IMR-90 (cell line): Measurements from ENCODE around the gene PTK7. TPM values are rescaled to one million over a fixed set of nuclear protein-coding genes. Genes with fewer than 3 reads are reported as not detected.

ENCODE experiments used
- ATAC-seq: fragments of 200-7000 bp; cut with Tn5 transposase; 2 replicates; pipeline ENCODE4 v1.9.1; 2020; ENCODE audit warnings: low read depth, mild to moderate bottlenecking, moderate library complexity
- BruUV-seq: library from RNA; stranded (reverse); fragments of 400-500 nt; replicated peaks from 2 replicates; lab custom pipeline; 2021; lab: Mats Ljungman, UMichigan
- CTCF ChIA-PET: fragments of 300-600 bp; formaldehyde crosslinking; extraction: SDS; loops from one replicate; lab custom pipeline; 2021; ENCODE audit warnings: antibody characterized with exemption; lab: Yijun Ruan, JAX
- POLR2A ChIA-PET: fragments of 300-600 bp; sonication (Branson Sonifier 250); formaldehyde crosslinking; loops from one replicate; lab custom pipeline; 2022; ENCODE audit warnings: antibody characterized with exemption; ENCODE audit not compliant: unreplicated experiment; lab: Charles Lee
- DNase-seq: peaks from one replicate; pipeline ENCODE4 v3.0.0; 2013
- H2AFZ ChIP-seq: replicated peaks from 2 replicates; pipeline ENCODE3; 2013; ENCODE audit warnings: low read length, mild to moderate bottlenecking; ENCODE audit not compliant: poor library complexity
- H2AK5ac ChIP-seq: 2 replicates; pipeline ENCODE4 v1.6.1; 2013; ENCODE audit warnings: low read depth, low read length, inconsistent platforms
- H2AK9ac ChIP-seq: replicated peaks from 2 replicates; pipeline ENCODE3; 2013; ENCODE audit warnings: mild to moderate bottlenecking, low read depth, low read length, moderate library complexity; ENCODE audit not compliant: poor library complexity
- H2BK120ac ChIP-seq: 2 replicates; pipeline ENCODE4 v1.6.1; 2013; ENCODE audit warnings: low read depth, low read length, inconsistent platforms
- H2BK15ac ChIP-seq: 3 replicates; pipeline ENCODE4 v1.6.1; 2013; ENCODE audit warnings: low read depth, low read length, inconsistent platforms
- H2BK20ac ChIP-seq: 2 replicates; pipeline ENCODE4 v1.6.1; 2013; ENCODE audit warnings: low read depth, mild to moderate bottlenecking, inconsistent platforms, low read length, moderate library complexity
- H2BK5ac ChIP-seq: 2 replicates; pipeline ENCODE4 v1.6.1; 2013; ENCODE audit warnings: mild to moderate bottlenecking, low read depth, low read length, inconsistent platforms; ENCODE audit not compliant: poor library complexity, severe bottlenecking
- H3K14ac ChIP-seq: replicated peaks from 2 replicates; pipeline ENCODE4 v1.6.1; 2013; ENCODE audit warnings: low read depth, low read length, inconsistent platforms
- H3K18ac ChIP-seq: 2 replicates; pipeline ENCODE4 v1.6.1; 2013; ENCODE audit warnings: low read depth, low read length, control low read depth
- H3K23ac ChIP-seq: 2 replicates; pipeline ENCODE4 v1.6.1; 2013; ENCODE audit warnings: low read depth, low read length, inconsistent platforms
- H3K27ac ChIP-seq: 2 replicates; pipeline ENCODE4 v1.5.1; 2013; ENCODE audit warnings: mild to moderate bottlenecking, control low read depth, low read length; ENCODE audit not compliant: insufficient read depth
- H3K27me3 ChIP-seq: 2 replicates; pipeline ENCODE4 v1.6.1; 2013; ENCODE audit warnings: low read length; ENCODE audit not compliant: control insufficient read depth, insufficient read depth
- H3K36me3 ChIP-seq: 2 replicates; pipeline ENCODE4 v1.6.1; 2013; ENCODE audit warnings: low read length, mixed read lengths; ENCODE audit not compliant: control insufficient read depth, insufficient read depth
- H3K4ac ChIP-seq: 2 replicates; pipeline ENCODE4 v1.6.1; 2013; ENCODE audit warnings: low read depth, low read length, inconsistent platforms
- H3K4me1 ChIP-seq: 2 replicates; pipeline ENCODE4 v1.6.1; 2013; ENCODE audit warnings: low read length, mixed read lengths; ENCODE audit not compliant: control insufficient read depth, insufficient read depth
- H3K4me2 ChIP-seq: 2 replicates; pipeline ENCODE4 v1.6.1; 2013; ENCODE audit warnings: low read depth, mild to moderate bottlenecking, control low read depth, low read length, moderate library complexity
- H3K4me3 ChIP-seq: 2 replicates; pipeline ENCODE4 v1.5.1; 2013; ENCODE audit warnings: low read depth, mild to moderate bottlenecking, control low read depth, low read length, moderate library complexity; ENCODE audit not compliant: insufficient read depth
- H3K56ac ChIP-seq: 2 replicates; pipeline ENCODE4 v1.6.1; 2013; ENCODE audit warnings: low read length, inconsistent platforms; ENCODE audit not compliant: insufficient read depth; ENCODE audit errors: extremely low read depth
- H3K79me1 ChIP-seq, 2 experiments: 2 replicates each; pipeline ENCODE4 v1.6.1; 2013; ENCODE audit warnings: low read length in 2 of 2, inconsistent platforms in 1 of 2, low read depth in 1 of 2
- H3K9ac ChIP-seq: 2 replicates; pipeline ENCODE4 v1.6.1; 2013; ENCODE audit warnings: low read depth, low read length, control low read depth
- H3K9me1 ChIP-seq: 2 replicates; pipeline ENCODE4 v1.6.1; 2013; ENCODE audit warnings: low read length, inconsistent platforms; ENCODE audit not compliant: insufficient read depth
- H3K9me3 ChIP-seq: 2 replicates; pipeline ENCODE4 v1.6.1; 2013; ENCODE audit warnings: low read length; ENCODE audit not compliant: control insufficient read depth, insufficient read depth
- H4K20me1 ChIP-seq: 2 replicates; pipeline ENCODE4 v1.6.1; 2013; ENCODE audit warnings: low read length, inconsistent platforms; ENCODE audit not compliant: insufficient read depth
- H4K5ac ChIP-seq: 2 replicates; pipeline ENCODE4 v1.6.1; 2013; ENCODE audit warnings: mild to moderate bottlenecking, low read depth, low read length, control low read depth
- H4K8ac ChIP-seq, 2 experiments: 2 replicates each; pipeline ENCODE4 v1.6.1; 2013; ENCODE audit warnings: low read depth in 2 of 2, low read length in 2 of 2, control low read depth in 1 of 2, inconsistent platforms in 1 of 2
- H4K91ac ChIP-seq: 2 replicates; pipeline ENCODE4 v1.6.1; 2013; ENCODE audit warnings: low read depth, low read length, inconsistent platforms; ENCODE audit not compliant: insufficient read depth
- CEBPB ChIP-seq: IDR thresholded peaks from 2 replicates; pipeline ENCODE4 v1.6.1; 2012; ENCODE audit warnings: low read depth, low read length, improper control_type of control experiment
- CHD1 ChIP-seq: IDR thresholded peaks from 2 replicates; pipeline ENCODE4 v1.6.1; 2012; ENCODE audit warnings: low read depth, low read length, improper control_type of control experiment
- CTCF ChIP-seq: conservative IDR thresholded peaks from 2 replicates; pipeline ENCODE4 v1.5.1; 2012; ENCODE audit warnings: mild to moderate bottlenecking, low read depth, low read length, improper control_type of control experiment
- FOS ChIP-seq: fragments of 150-350 bp; IDR thresholded peaks from 2 replicates; pipeline ENCODE4 v1.6.1; 2016; ENCODE audit warnings: low read depth, low read length
- MAFK ChIP-seq: IDR thresholded peaks from 2 replicates; pipeline ENCODE4 v1.6.1; 2012; ENCODE audit warnings: low read depth, low read length, improper control_type of control experiment
- NFE2L2 ChIP-seq: fragments of 150-350 bp; IDR thresholded peaks from 2 replicates; pipeline ENCODE4 v1.6.1; 2016; ENCODE audit warnings: low read depth, mild to moderate bottlenecking, low read length
- POLR2A ChIP-seq: IDR thresholded peaks from 2 replicates; pipeline ENCODE4 v1.6.1; 2012; ENCODE audit warnings: mild to moderate bottlenecking, low read depth, low read length
- RAD21 ChIP-seq: IDR thresholded peaks from 2 replicates; pipeline ENCODE4 v1.6.1; 2012; ENCODE audit warnings: low read length, improper control_type of control experiment
- RCOR1 ChIP-seq: IDR thresholded peaks from 2 replicates; pipeline ENCODE4 v1.6.1; 2012; ENCODE audit warnings: mild to moderate bottlenecking, low read length, improper control_type of control experiment; ENCODE audit not compliant: insufficient replicate concordance
- RFX5 ChIP-seq: IDR thresholded peaks from 2 replicates; pipeline ENCODE4 v1.8.0; 2012; ENCODE audit warnings: low read depth, mild to moderate bottlenecking, low read length, moderate library complexity
- SMC3 ChIP-seq: fragments of 150-350 bp; IDR thresholded peaks from 2 replicates; pipeline ENCODE4 v1.6.1; 2016; ENCODE audit warnings: low read depth, mild to moderate bottlenecking, antibody characterized with exemption, low read length, moderate library complexity
- WGBS, 2 experiments: methylation state at CpG; one replicate each; pipeline versions ENCODE4 v1.1.5 to v1.1.7; 2013; ENCODE audit warnings: missing lambda C conversion rate in 2 of 2; ENCODE audit not compliant: insufficient read length in 1 of 2; ENCODE audit errors: extremely low coverage in 2 of 2; 5-methylcytosine and 5-hydroxymethylcytosine counted together
- dilution Hi-C: fragments of 300-500 bp; cut with HindIII; formaldehyde crosslinking; loops from one replicate; pipeline ENCODE4 v1.14.3; 2018; ENCODE audit warnings: low sequenced_read_pairs; ENCODE audit not compliant: unreplicated experiment
- in situ Hi-C: fragments of 300-500 bp; cut with MboI; formaldehyde crosslinking; loops from 3 replicates; pipeline ENCODE4 v1.14.3; 2019; ENCODE audit warnings: low sequenced_read_pairs, inconsistent platforms, mixed read lengths
- intact Hi-C: fragments of 100-400 bp; cut with micrococcal nuclease; formaldehyde crosslinking; loops from 2 replicates; pipeline ENCODE4 v1.10.0; 2022
- polyA plus RNA-seq, 3 experiments: library from polyadenylated mRNA; depleted of rRNA; stranded (reverse); fragments of >200 nt; gene quantifications; 2 replicates each; pipeline ENCODE4 v1.2.3, GENCODE V29; 2012; ENCODE audit warnings: low replicate concordance in 1 of 3
- total RNA-seq: library from RNA; depleted of rRNA; stranded (reverse); fragments of >200 nt; gene quantifications from 2 replicates; pipeline ENCODE4 v1.2.3, GENCODE V29; 2012

The PTK7 gene
- total and polyA plus RNA-seq, 2 of the 4 experiments (the other 2 are of a cell fraction): 47.1 to 142 TPM

GRCh38 chr6:43082806-43083655, 6.9 kb downstream of the PTK7 start:
- H2AFZ ChIP-seq: no peak overlapping the region
- H2BK20ac ChIP-seq: no peak overlapping the region
- H3K9me1 ChIP-seq: peaks cover 7% of the 10 kb centered on the region; the same call in 1 of the 2 replicates
- dilution Hi-C loops: no loop called here
- no peaks in the 10 kb centered on the region for H3K27me3 ChIP-seq
- no peak overlapping the region for H2BK15ac ChIP-seq
- no peaks in the 10 kb centered on the region for H3K9me3 ChIP-seq
- H3K14ac ChIP-seq: no peak overlapping the region
- no peaks in the 10 kb centered on the region for H3K36me3 ChIP-seq
- H3K9ac ChIP-seq: no peak overlapping the region
- H3K23ac ChIP-seq: peak overlapping the region; percentile 34
- intact Hi-C loops: no loop called here
- H2AK5ac ChIP-seq: 0 out of 2 replicates have a peak overlapping the region, but pooled peaks have one; percentile 3
- no peak overlapping the region for H3K4me2 ChIP-seq
- ChIA-PET CTCF (no interaction called here), POLR2A (no interaction called here)
- no TSS peak for BruUV-seq
- H3K4ac ChIP-seq: no peak overlapping the region
- no peak overlapping the region for H4K91ac ChIP-seq
- H2BK120ac ChIP-seq: no peak overlapping the region
- no peak overlapping the region for H2BK5ac ChIP-seq
- H4K20me1 ChIP-seq: peaks cover 64% of the 10 kb centered on the region
- H4K8ac ChIP-seq: no peak overlapping the region
- in situ Hi-C loops: no loop called here
- DNase-seq: no peak
- peaks cover 19% of the 10 kb centered on the region for H3K4me1 ChIP-seq
- H3K18ac ChIP-seq: no peak overlapping the region
- TF ChIP-seq RAD21: no peak
- no peak for TF ChIP-seq RCOR1
- TF ChIP-seq CTCF: no peak
- no peak for TF ChIP-seq POLR2A
- TF ChIP-seq RFX5: no peak
- TF ChIP-seq SMC3: no peak
- TF ChIP-seq CEBPB: no peak
- no peak for TF ChIP-seq MAFK
- TF ChIP-seq FOS: no peak
- TF ChIP-seq CHD1: no peak
- no peak for TF ChIP-seq NFE2L2
- no peak for ATAC-seq
- peaks cover 43 to 83% of the 10 kb centered on the region in 2 experiments for H3K79me1 ChIP-seq
- H2AK9ac ChIP-seq: peak overlapping the region; percentile 57
- H3K4me3 ChIP-seq: no peak overlapping the region
- 42% methylated on average over 6 of the region's 13 CpGs; no CpG with 5 or more reads in 1 of the 2 experiments for WGBS, 2 experiments
- no peak overlapping the region; the same call in 1 of the 2 replicates for H4K5ac ChIP-seq
- H3K56ac ChIP-seq: no peak overlapping the region
- H3K27ac ChIP-seq: no peak overlapping the region
